Measurements from ENCODE around the gene KIAA0232.

- TF ChIP-seq POLR2A (IDR thresholded peaks at IDR 0.05): no peak
- TF ChIP-seq CTCF (IDR thresholded peaks at IDR 0.05): no peak
Measured at GRCh38 chr4:6808259-6808658, 25.7 kb downstream of the KIAA0232 start.

Data from right lobe of liver (tissue), 4 donors.